Occipital lobe (tissue), 2 donors: ENCODE measurements around the gene NPTXR. TPM values are rescaled to one million over a fixed set of nuclear protein-coding genes. Genes with fewer than 3 reads are reported as not detected.
A peak's percentile ranks its signal among the peaks of the same experiment; 100 is the strongest.
"Not testable (repeated sequence)": the region's sequence is repeated elsewhere in the genome, so short reads cannot be mapped to it uniquely, and the experiment has no call there.

ENCODE experiments used
- DNase-seq: peaks from one replicate; lab custom pipeline; 2025; lab: John Stamatoyannopoulos, UW
- total RNA-seq: library from RNA; depleted of rRNA; stranded (reverse); fragments of >200 nt; gene quantifications from one replicate; pipeline ENCODE4 v1.2.3, GENCODE V29; 2014

The NPTXR gene
- total RNA-seq, 1 donor from 2014 or later = 11.5 TPM

DNA sequence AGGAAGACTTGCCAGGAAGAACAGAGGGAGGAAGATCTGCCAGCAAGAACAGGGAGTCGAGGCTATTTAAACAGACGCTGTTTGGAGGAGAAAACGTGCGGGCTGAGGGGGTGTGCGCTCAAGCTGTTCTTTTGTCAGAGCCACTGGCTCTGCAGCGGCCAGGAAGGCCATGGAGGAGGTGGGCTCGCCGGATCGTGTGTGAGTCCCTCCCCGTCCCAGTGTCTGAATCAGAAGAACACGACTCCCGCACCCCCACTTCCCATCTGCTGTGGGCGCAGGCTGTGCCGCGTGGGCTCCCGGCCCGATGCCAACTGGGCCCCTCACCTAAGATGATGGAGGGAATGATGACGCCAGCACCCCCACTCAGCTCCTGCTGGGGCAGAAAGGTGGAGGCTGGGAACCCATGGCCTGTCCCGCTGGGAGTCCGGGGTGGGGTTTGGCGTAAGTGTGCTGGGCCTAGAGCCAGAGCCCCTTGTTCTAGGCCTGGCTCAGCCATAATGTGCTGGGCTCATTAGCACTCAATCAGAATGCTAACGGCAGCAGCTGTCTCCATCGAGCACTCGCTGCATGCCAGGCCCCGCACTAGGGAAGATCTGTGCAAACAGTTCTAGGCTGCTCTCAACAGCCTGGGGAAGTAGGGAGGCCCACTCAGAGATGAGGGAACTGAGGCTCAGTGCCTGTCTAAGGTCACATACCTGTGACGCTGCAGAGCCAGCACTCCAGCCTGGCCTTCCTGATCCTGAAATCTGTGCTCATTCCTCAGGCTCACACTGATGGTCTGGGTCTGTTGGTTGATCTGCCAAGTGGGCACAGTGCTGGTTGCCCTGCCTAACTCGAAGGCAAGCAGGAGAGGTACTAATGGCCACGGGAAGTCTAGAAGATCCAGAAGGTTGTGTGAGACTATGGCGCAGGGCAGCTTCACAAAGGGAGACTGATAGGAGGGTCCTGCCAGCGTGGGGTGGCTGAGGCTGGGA lies 11.5 kb downstream of the NPTXR start:
- DNase-seq = peak; percentile 79

DNA sequence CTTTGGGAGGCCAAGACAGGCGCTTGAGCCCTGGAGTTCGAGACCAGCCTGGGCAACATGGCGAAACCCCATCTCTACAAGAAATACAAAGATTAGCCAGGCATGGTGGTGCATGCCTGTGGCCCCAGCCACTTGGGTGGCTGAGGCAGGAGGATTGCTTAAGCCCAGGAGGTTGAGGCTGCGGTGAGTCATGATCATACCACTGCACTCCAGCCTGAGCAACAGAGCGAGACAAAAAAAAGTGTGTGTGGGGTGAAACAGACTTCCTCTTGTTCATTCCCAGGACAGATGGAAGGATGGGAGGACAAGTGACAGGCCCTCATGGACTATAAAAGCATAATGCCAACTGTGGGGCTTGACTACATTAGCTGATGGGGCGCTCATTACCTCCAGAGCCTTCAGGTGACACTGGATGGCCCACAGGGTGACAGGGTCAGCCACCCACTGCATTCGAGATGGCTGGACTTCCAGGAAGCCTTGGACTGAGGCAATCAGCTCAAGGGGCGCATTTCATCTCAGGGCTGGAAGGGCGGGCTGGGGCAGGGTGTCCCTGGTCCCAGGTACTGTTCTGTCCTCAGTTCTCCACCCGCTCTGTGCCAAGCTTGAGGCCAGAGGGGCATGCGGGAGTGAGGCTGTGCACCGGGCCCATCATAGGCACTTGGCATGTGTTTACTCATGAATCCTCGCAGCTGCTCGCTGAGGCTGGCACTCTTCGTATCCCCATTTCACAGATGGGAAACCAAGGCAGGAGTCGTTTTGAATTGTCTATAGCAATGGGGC lies 12.5 kb downstream of the NPTXR start:
- no peak for DNase-seq

DNA sequence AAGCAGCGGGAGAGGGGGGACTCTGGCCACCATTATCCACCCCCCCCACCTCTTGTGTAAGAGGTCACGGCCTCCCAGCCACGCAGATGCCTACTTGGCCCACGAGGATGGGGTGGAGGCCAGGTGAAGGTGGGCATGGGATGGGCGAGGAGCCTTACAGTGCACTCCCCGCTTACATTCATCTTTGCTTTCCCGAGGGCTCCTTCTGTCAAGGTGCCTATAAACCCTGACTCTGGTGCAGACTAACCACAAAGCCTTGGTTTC lies 13.1 kb downstream of the NPTXR start:
- no peak for DNase-seq

DNA sequence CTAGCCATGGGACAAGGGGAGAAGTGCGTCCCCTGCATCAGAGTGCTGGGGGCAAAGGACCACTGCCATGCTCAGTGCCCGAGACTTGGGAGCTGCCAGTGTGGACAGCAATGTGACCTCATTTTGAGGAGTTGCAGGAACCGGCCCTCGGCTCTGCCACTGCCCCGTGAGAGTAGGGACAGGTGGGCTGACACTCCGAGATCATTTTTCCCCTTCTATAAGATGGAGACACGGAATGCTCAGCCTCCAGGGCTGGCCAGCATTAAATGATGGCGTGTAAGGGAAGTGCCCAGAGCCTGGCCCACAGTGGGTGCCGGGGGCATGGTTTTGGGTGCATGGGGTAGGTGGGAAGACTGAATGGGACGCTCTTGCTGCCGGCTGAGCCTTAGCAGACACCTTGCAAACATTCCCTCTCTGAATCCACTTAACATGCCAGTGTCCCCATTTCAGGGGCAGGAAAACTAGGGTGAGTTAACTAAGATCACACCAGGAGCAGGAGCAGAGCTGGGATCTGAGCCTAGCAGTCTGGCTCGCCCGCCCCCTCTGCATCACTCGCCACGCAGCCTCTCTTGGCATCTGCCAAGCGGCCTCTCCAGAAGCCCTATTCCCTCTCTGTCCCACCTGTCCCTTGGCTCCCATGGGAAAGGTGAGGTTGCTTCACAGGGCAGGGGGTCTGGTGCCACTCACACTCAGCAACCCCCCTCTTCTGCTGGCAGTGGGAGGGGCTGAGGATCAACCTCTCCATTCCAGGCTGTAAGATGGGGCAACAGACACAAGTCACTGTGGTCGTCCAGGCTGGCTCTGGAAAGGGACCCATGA lies 13.6 kb downstream of the NPTXR start:
- DNase-seq = peak; percentile 36

DNA sequence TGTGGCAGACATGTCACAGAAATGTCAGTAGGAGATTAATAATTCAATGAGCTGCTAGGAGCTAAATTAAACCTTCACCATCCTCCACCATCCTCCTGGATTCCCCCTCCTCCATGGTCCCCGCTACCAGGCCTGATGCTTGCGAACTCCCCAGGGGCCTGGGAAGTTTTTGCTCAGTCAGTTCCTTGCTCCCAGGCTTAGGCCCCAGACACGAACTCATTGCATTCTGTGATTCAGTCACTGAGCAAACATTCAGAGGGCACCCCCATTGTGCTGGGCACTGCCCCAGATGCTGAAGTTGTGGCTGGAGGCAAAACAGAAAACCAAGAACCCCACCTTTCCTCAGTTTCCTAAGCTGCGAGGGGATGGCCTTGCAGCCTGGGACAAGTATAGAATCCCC lies 14.3 kb downstream of the NPTXR start:
- no peak for DNase-seq

DNA sequence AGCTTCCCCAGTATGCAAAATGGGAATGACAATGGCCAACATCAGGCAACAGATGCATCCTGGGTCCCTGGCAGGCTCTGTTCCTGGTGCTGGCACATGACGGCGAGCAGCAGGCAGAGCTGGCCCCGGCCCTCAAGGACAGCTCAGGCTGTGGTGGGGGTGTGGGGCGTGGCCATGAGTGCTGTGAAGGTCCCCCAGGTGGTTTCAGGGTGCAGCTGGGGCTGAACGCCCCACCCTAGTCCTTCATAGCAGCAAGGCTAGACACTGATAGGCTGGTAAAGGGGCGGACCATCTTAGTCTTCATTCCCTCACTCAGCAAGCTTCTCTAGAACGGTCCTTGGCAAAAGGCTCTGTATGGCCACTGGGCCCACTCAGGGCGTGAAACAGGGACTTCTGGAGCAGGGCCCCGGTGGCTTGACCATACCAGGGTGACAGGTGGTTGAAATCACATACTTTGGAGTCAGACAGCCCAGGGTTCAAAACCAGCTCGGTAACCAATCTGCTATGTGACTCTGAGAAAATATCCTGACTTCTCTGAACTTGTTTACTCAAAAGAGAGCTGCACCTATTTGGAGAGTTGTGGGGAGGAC lies 15.1 kb downstream of the NPTXR start:
- DNase-seq = no peak

DNA sequence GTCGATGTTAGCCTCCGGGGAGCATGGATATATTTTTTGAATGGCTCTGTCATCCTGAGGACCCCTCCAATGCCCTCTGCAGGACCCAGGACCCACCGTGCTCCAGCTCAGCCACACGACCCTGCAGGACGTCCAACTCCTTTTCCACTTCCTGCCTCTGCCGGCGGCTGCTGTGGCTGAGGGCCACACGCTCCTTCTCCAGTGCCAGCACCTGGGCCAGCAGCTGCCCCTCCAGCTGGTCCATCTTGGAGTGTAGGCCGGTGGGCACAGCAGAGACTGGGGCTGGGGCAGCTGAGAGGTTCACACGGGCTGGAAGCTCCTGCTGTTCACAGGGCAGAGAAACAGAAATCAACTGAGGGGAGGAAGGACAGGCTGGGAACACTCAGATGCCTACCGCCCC lies 15.6 kb downstream of the NPTXR start:
- DNase-seq = no peak

DNA sequence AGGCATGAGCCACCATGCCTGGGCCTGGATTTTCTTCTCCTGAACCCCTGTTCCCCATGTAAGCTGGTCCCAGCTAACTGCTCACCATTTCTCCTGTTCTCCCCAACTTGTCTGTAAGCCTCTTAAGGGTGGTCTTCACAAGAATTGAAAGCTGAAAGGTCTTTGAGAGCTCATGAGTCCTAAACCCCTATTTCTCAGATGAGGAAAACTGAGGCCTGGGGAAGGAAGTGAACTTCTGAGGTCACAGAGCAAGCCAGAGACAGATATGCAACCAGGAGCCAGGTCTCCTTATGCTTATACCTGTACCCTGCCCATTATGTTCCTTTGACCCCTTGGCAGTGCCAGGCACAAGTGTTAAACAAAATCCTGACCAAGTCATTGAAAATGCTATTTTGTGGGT lies 16.3 kb downstream of the NPTXR start:
- DNase-seq = no peak

DNA sequence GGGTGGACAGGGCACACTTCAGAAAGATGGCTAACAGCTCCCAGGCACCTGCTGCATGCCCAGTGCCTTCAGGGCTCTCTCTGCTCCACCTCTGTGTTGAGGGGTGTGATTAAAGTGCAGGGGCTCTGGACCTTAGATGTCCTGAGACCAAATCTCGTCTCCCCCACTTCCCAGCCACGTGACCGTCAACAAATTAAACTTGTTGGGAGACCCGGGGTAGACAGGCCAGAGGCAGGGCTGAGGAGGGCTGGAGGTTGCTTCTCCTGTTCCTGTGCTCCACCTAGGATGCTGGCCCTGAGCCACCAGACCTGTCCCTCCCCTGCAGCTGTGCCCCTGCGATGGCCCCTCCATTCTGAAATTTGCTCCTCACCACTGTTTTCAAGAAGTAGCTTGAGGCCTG lies 17.0 kb downstream of the NPTXR start:
- no peak for DNase-seq

DNA sequence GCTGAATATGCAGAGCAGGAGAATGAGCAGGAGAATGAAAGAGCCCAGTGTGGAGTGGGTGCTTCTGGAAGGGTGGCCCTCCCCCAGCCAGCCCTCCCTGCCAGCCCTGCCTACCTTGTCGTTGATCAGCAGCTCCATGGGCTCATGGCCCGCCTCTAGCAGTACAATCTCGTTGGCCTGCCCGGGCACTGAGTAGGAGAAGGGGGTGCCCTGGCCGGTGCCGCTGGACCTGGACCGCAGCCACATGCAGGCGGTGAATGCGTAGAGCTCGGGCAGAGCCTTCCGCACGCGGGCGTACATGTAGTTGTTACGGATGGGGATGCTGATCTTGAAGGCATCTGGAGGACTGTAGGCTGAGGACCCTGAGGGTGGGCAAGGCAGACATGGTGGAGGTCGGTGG lies 17.4 kb downstream of the NPTXR start:
- DNase-seq = no peak

DNA sequence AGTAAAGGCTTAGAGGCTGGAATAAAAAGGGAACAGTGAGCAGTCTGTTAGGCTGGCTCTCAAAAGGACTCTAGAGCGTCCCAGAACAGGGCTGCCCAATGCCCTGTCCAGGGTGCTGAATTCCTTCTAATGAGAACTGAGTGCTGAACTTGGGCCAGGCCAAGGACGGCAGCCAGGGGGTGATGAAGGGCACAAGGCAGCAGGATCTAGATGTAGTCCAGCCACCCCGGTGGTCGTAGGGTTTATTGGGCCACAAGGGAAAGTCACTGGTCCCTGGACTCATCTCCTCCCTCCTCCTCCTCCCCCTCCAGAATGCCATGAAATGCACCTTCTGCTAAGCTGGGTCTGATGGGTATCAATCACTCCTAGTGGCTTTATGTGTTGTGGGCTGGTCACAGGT lies 19.2 kb downstream of the NPTXR start:
- DNase-seq = no peak

DNA sequence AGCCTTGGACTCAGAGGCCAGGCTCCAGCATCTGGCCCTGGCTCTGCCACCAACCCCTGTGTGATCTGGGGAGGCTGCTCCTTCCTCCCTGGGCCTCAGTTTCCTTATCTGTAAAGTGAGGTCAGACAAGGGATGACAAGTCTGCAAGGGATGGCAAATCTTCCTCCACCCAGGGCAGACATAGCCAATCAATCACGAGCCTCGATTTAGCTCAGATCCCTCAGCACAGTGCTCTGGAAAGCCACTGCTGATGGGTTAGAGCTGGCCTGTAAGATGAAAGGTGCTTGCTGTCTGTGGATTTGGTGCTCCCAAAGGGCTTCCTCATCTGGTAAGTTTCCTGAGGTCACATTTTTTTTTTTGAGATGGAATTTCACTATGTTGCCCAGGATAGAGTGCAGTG lies 20.2 kb downstream of the NPTXR start:
- DNase-seq = no peak

DNA sequence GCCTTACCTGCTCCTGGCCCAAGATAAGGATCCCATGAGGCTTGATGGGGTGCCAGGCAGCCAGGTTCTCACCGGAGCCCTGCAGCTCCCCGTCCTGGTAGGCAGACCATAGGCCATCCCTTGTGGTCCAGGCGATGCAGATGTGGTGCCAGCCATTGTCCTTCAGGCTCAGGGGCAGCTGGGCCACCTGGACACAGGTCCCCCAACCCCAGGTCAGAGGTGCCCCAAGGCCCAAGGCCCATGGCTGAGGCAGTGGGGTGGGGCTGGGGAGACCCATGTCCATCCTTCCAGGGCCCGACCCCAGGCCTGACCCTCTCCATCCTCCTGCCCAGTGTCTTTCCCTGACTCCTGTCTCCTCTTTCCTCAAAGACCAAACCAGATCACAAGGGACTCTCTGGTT lies 20.8 kb downstream of the NPTXR start:
- DNase-seq = no peak

DNA sequence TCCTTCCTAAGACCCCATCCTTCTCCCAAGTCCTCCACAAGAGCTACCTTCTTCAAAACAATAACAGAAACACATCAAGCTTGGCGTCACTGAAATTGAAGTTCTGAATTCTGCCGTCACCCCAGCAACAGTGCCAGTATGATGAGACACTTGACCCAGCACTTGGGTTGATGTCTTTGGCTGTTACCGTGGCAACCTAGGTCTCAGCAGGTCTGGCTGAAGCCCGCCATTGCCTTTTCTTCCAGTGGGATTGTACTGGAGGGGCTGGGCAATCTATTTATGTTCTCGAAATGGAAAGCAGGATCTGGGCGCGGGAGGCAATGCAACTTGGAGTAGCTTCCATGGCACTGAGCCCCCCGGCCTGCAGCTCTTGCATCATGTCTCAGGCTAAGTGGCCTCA lies 23.8 kb downstream of the NPTXR start:
- no peak for DNase-seq

DNA sequence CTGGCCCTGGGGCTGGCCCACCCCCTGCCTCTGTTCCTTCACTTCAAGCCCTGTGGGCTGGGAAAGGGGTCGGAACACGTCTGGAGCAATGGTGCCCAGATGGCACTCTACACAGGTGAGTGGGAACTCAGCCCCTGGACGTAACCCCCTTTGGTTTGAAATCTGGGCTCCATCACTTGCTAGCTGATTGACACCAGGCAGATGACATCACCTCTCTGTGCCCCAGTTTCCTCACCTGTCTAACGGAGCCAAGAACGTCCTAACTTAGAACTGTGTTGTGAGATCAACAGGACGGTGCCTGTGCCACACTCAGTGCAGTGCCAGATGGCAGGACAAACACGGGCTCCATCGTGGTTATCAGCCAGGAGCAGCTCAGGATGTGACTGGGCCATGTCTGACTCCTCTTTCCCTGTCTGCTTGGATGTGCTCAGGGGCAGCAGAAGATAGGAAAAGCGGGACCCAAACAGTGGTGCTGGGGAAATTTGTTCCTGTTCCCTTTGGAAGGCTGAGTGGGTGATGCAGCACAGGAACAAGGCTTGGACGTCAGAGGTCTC lies 24.4 kb downstream of the NPTXR start:
- no peak for DNase-seq

DNA sequence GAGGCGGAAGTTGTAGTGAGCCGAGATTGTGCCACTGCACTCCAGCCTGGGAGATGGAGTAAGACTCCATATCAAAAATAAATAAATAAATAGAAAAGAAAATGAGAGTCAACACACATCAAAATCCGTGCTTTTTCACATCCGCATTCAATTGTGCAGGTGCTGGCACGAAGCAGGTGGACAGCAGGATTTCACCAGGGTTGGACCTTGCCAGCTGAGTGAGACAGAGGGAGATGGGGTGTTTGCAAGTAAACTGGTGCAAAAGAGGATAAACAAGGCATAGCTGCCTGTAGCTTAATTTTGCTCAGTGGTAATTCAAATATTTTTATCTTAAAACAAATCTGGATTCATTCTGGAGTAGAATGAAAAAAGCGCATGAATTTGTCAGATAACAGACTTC lies 26.6 kb downstream of the NPTXR start:
- no peak for DNase-seq

DNA sequence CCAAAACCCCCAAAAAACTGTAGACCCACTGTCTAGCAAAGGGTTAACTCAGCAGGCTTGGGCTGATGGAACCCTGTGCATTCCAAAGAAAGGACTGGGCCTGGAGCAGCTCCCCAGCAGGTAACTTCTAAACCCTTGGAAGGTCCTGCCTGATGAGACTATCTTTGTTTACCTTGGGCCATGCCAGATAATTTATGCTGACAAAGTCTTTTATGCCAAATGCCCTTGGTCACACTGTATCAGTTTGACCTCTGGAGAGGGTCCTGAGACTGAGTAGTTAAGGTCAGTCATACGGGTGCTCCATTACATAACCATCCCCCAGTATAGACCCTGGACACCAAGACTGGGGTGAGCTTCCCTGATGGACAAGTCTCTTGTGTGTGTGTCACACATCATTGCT lies 28.0 kb downstream of the NPTXR start:
- DNase-seq = no peak

DNA sequence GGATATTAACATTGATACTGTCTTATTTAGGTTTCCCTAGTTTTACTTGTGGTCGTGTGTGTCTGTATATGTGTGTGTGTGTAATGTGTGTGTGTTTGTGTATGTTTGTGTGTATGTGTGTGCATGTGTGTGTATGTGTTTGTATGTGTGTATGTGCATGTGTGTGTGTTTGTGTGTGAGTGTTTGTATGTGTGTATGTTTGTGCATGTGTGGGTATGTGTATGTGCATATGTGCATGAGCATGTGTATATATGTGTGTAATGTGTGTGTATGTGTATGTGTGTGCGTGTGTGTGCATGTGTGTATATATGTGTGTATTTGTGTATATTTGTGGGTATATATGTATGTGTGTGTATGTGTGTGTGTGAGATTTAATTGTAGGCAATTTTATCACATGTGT lies 32.6 kb downstream of the NPTXR start:
- DNase-seq = no peak

DNA sequence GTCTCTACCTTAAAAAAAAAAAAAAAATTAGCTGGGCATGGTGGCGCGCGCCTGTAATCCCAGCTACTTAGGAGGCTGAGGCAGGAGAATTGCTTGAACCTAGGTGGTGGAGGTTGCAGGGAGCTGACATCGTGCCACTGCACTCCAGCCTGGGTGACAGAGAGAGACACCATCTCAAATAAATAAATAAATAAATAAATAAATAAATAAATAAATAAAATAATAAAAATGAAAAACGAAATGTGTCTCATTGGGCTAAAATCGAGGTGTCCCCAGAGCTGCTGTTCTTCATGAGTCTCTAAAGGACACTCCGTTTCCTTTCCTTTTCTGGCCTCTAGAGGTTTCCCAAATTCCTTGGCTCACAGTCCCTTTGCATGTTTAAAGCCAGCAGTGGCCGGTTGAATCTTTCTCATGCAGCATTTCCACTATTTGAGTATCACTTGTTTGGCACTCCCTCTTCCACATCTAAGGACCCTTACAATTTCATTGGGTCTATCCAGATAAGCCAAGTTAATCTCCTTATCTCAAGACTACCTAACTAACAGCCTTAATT lies 38.7 kb downstream of the NPTXR start:
- not testable (repeated sequence) for DNase-seq

DNA sequence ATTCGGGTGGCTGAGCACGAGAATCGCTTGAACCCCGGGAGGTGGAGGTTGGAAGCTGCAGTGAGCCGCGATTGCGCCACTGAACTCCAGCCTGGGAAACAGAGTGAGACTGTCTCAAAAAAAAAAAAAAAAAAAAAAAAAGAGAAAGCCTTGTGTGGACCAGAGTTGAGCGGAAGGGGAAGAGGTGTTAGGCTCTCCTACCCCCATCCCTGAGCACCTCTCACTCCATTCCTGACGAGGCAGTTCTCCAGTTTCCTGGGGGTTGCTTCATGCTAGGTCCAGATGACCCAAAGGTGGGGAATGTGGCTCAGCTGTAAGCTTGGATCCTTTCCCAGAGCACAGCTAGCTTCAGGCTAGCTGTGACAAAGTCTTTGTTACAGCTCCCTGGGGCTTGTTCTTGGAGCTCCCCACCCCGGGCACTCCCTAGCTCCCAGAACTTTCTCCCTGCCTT lies 41.1 kb downstream of the NPTXR start:
- no peak for DNase-seq
